SU-DHL-6 (cell line): ENCODE measurements around the gene NASP.

ENCODE experiments used
- CTCF ChIP-seq: fragments of 200-600 bp; sonication (generic); IDR thresholded peaks from one replicate; pipeline ENCODE4 v1.5.1; 2017; ENCODE audit warnings: antibody characterized with exemption, mild to moderate bottlenecking, low read length, moderate library complexity; ENCODE audit not compliant: insufficient read depth, poor library complexity, severe bottlenecking
- EZH2phosphoT487 ChIP-seq: fragments of 200-600 bp; sonication (generic), shearing (Covaris generic); conservative IDR thresholded peaks from 2 replicates; pipeline ENCODE4 v1.6.1; 2018; ENCODE audit warnings: mild to moderate bottlenecking, antibody characterized with exemption, low read length, moderate library complexity, mixed read lengths

GRCh38 chr1:45545019-45545493, 38.8 kb upstream of the NASP start:
- no peak for TF ChIP-seq CTCF
- no peak for TF ChIP-seq EZH2phosphoT487
